HG03565 (cell line): ENCODE measurements around the gene WAPL.
"Not testable (repeated sequence)": the region's sequence is repeated elsewhere in the genome, so short reads cannot be mapped to it uniquely, and the experiment has no call there.

ENCODE experiments used
- ATAC-seq: cut with Tn5 transposase; IDR thresholded peaks from one replicate; pipeline ENCODE4 v1.9.1; 2021; ENCODE audit warnings: mild to moderate bottlenecking, moderate library complexity; ENCODE audit not compliant: unreplicated experiment

The WAPL gene

GRCh38 chr10:86521678-86522509 is at the start of gene WAPL:
Gene WAPL, minus strand, starts transcription at chr10:86521792. Its CDS starts 3,723 bp downstream, at chr10:86518069.
- peak; percentile 94 for ATAC-seq

GRCh38 chr10:86569335-86569734 is 47.7 kb upstream of the WAPL start:
- no peak for ATAC-seq

GRCh38 chr10:86566518-86566917 is 44.9 kb upstream of the WAPL start:
- not testable (repeated sequence) for ATAC-seq

GRCh38 chr10:86563338-86563737 is 41.7 kb upstream of the WAPL start:
- not testable (repeated sequence) for ATAC-seq

GRCh38 chr10:86558695-86559094 is 37.1 kb upstream of the WAPL start:
- not testable (repeated sequence) for ATAC-seq

GRCh38 chr10:86556933-86557649 is 35.5 kb upstream of the WAPL start:
- ATAC-seq: no peak

- no peak for ATAC-seq
Measured at GRCh38 chr10:86556532-86556931, 34.9 kb upstream of the WAPL start.

GRCh38 chr10:86553639-86554038 is 32.0 kb upstream of the WAPL start:
- no peak for ATAC-seq

- no peak for ATAC-seq
Measured at GRCh38 chr10:86553213-86553612, 31.6 kb upstream of the WAPL start.

GRCh38 chr10:86547296-86547695 is 25.7 kb upstream of the WAPL start:
- no peak for ATAC-seq

GRCh38 chr10:86545101-86545500 is 23.5 kb upstream of the WAPL start:
- no peak for ATAC-seq

GRCh38 chr10:86540016-86540415 is 18.4 kb upstream of the WAPL start:
- no peak for ATAC-seq

- no peak for ATAC-seq
Measured at GRCh38 chr10:86538547-86538946, 17.0 kb upstream of the WAPL start.

- ATAC-seq: not testable (repeated sequence)
Measured at GRCh38 chr10:86538040-86538439, 16.4 kb upstream of the WAPL start.

- no peak for ATAC-seq
Measured at GRCh38 chr10:86536294-86536861, 14.8 kb upstream of the WAPL start.

- no peak for ATAC-seq
Measured at GRCh38 chr10:86535132-86535882, 13.7 kb upstream of the WAPL start.

GRCh38 chr10:86533328-86533727 is 11.7 kb upstream of the WAPL start:
- no peak for ATAC-seq

- ATAC-seq: not testable (repeated sequence)
Measured at GRCh38 chr10:86528736-86529135, 7.1 kb upstream of the WAPL start.

GRCh38 chr10:86526606-86527005 is 5.0 kb upstream of the WAPL start:
- no peak for ATAC-seq

- not testable (repeated sequence) for ATAC-seq
Measured at GRCh38 chr10:86525713-86526112, 4.1 kb upstream of the WAPL start.
